Parathyroid adenoma (tissue), 2 donors: ENCODE measurements around the gene TSPAN13.

Source experiments
- H2AFZ ChIP-seq: fragments of 300-600 bp; sonication (generic); one replicate; pipeline ENCODE4 v1.7.0; 2017; ENCODE audit warnings: antibody characterized with exemption, mild to moderate bottlenecking
- H3K27ac ChIP-seq: fragments of 300-600 bp; sonication (generic); one replicate; pipeline ENCODE4 v1.7.0; 2017
- H3K27me3 ChIP-seq: fragments of 300-600 bp; sonication (generic); one replicate; pipeline ENCODE4 v1.7.0; 2017; ENCODE audit warnings: low read length; ENCODE audit not compliant: control insufficient read depth, insufficient read depth
- H3K36me3 ChIP-seq: fragments of 300-600 bp; sonication (generic); one replicate; pipeline ENCODE4 v1.7.0; 2017; ENCODE audit warnings: low read length; ENCODE audit not compliant: control insufficient read depth, insufficient read depth
- H3K4me1 ChIP-seq: fragments of 300-600 bp; sonication (generic); one replicate; pipeline ENCODE4 v1.7.0; 2017; ENCODE audit warnings: control low read depth
- H3K4me2 ChIP-seq: fragments of 300-600 bp; sonication (generic); one replicate; pipeline ENCODE4 v1.7.0; 2017; ENCODE audit warnings: low read length
- H3K4me3 ChIP-seq: fragments of 300-600 bp; sonication (generic); one replicate; pipeline ENCODE4 v1.7.0; 2017; ENCODE audit warnings: low read depth, low read length
- H3K79me2 ChIP-seq: fragments of 300-600 bp; sonication (generic); one replicate; pipeline ENCODE4 v1.7.0; 2017; ENCODE audit warnings: control low read depth
- H3K9ac ChIP-seq: fragments of 300-600 bp; sonication (generic); one replicate; pipeline ENCODE4 v1.7.0; 2017; ENCODE audit warnings: mild to moderate bottlenecking
- H3K9me3 ChIP-seq: fragments of 300-600 bp; sonication (generic); one replicate; pipeline ENCODE4 v1.7.0; 2017; ENCODE audit warnings: low read length; ENCODE audit not compliant: control insufficient read depth
- CTCF ChIP-seq: fragments of 300-600 bp; sonication (generic); IDR thresholded peaks from one replicate; pipeline ENCODE4 v1.7.0; 2017; ENCODE audit warnings: antibody characterized with exemption, mild to moderate bottlenecking
- donor health status: primary hyperparathyroidism.

TSPAN13 gene

GRCh38 chr7:16813232-16813616 is 59.7 kb downstream of the TSPAN13 start:
- no peaks in the 10 kb centered on the region for H3K36me3 ChIP-seq
- no peaks in the 10 kb centered on the region for H3K4me1 ChIP-seq
- no peaks in the 10 kb centered on the region for H3K79me2 ChIP-seq
- no peaks in the 10 kb centered on the region for H3K9me3 ChIP-seq
- TF ChIP-seq CTCF: no peak
- H3K27ac ChIP-seq: no peak overlapping the region
- H3K27me3 ChIP-seq: no peaks in the 10 kb centered on the region
- H2AFZ ChIP-seq: no peak overlapping the region
- no peak overlapping the region for H3K9ac ChIP-seq
- no peak overlapping the region for H3K4me2 ChIP-seq
- no peak overlapping the region for H3K4me3 ChIP-seq

DNA sequence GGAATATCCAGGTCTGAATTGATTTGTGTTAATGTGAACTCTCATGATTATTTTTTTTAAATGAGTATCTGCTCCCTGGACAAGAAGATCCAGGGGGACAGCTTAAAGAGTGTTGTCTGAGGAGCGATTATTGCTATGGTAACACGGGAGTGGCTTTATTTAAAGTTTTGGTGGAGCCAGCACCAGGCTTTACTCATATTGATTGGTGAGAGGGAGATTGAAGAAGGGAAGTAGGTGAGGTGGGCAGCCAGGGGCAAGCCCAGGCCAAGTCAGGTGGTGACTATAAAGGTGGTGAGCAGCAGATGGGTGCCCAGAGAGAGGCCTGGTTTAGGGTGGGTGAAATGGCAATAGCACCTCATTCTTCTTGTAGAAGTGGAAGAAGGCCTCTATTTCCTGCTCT is 61.4 kb downstream of the TSPAN13 start:
- Histone ChIP-seq H3K36me3 (no peaks in the 10 kb centered on the region), H3K4me1 (no peaks in the 10 kb centered on the region), H3K9me3 (no peaks in the 10 kb centered on the region), H2AFZ (no peak overlapping the region), H3K27ac (no peak overlapping the region), H3K9ac (no peak overlapping the region), H3K79me2 (no peaks in the 10 kb centered on the region), H3K4me2 (no peak overlapping the region), H3K4me3 (no peak overlapping the region), H3K27me3 (no peaks in the 10 kb centered on the region)
- TF ChIP-seq CTCF: no peak

GRCh38 chr7:16816824-16817223 is 63.3 kb downstream of the TSPAN13 start:
- H2AFZ ChIP-seq: no peak overlapping the region
- no peak for TF ChIP-seq CTCF
- no peaks in the 10 kb centered on the region for H3K27me3 ChIP-seq
- H3K4me2 ChIP-seq: no peak overlapping the region
- H3K4me3 ChIP-seq: no peak overlapping the region
- H3K79me2 ChIP-seq: no peaks in the 10 kb centered on the region
- H3K9me3 ChIP-seq: no peaks in the 10 kb centered on the region
- no peaks in the 10 kb centered on the region for H3K36me3 ChIP-seq
- no peak overlapping the region for H3K9ac ChIP-seq
- no peak overlapping the region for H3K27ac ChIP-seq
- H3K4me1 ChIP-seq: no peaks in the 10 kb centered on the region

- TF ChIP-seq CTCF: no peak
- Histone ChIP-seq H3K4me2 (no peak overlapping the region), H3K9ac (no peak overlapping the region), H2AFZ (no peak overlapping the region), H3K4me1 (no peaks in the 10 kb centered on the region), H3K27ac (no peak overlapping the region), H3K79me2 (no peaks in the 10 kb centered on the region), H3K36me3 (no peaks in the 10 kb centered on the region), H3K27me3 (no peaks in the 10 kb centered on the region), H3K4me3 (no peak overlapping the region), H3K9me3 (no peaks in the 10 kb centered on the region)
Measured at GRCh38 chr7:16817536-16817935, 64.0 kb downstream of the TSPAN13 start.

DNA sequence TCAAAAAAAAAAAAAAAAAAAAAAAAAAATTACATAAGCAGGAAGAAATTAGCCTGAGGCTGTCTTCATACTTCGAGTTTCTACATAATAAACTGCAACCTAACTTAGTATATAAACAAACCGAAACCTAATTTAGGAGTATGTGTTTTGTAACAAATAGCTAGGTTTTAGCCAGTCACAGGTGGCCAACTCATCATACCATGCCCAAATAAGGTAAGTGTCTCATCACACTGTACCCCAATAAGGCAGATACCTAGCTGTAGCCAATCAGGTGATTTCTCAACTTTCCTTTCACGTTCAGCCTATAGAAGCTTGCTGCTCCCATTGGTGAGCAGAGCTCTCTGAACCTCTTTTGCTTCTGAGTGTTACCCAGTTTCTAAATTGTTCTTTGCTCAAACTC is 65.2 kb downstream of the TSPAN13 start:
- Histone ChIP-seq H2AFZ (no peak overlapping the region), H3K9ac (no peak overlapping the region), H3K4me3 (no peak overlapping the region), H3K9me3 (no peaks in the 10 kb centered on the region), H3K36me3 (no peaks in the 10 kb centered on the region), H3K79me2 (no peaks in the 10 kb centered on the region), H3K4me2 (no peak overlapping the region), H3K4me1 (no peaks in the 10 kb centered on the region), H3K27me3 (no peaks in the 10 kb centered on the region), H3K27ac (no peak overlapping the region)
- TF ChIP-seq CTCF: no peak
